ENCODE results near the gene SOWAHC. TPM values are rescaled to one million over a fixed set of nuclear protein-coding genes. Genes with fewer than 3 reads are reported as not detected.
A peak's percentile ranks its signal among the peaks of the same experiment; 100 is the strongest.

The SOWAHC gene
- total RNA-seq, 1 donor from 2014 or later = 5.7 TPM

DNA sequence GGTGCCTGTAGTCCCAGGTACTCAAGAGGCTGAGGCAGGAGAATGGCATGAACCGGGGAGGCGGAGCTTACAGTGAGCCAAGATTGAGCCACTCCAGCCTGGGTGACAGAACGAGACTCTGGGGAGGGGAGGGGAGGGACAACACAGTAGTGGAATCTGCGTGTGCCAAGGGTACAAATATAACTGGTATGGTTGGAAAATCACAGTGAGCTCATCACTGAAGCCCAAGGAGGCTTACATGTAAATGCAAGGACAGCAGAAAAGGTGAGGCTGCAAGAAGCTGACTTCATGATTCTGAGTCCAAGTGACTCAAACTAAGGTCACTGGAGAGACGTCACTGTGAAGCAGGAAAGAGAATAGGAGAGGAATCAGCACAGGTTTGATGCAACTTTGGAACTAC lies 9.6 kb upstream of the SOWAHC start:
- Mint-ChIP-seq H3K36me3 (peaks cover 31% of the 10 kb centered on the region), H3K27me3 (ENCODE audit: insufficient read depth, low read depth) (no peaks in the 10 kb centered on the region), H3K4me3 (no peak overlapping the region), H3K4me1 (peaks cover 31% of the 10 kb centered on the region), H3K9me3 (peaks cover 11% of the 10 kb centered on the region), H3K27ac (no peak overlapping the region)
- H3K36me3 ChIP-seq = no peaks in the 10 kb centered on the region
- no peak overlapping the region for H3K4me2 ChIP-seq
- H3K9ac ChIP-seq = no peak overlapping the region
- peaks cover 19% of the 10 kb centered on the region for H3K4me1 ChIP-seq
- no peaks in the 10 kb centered on the region for H3K9me3 ChIP-seq (ENCODE audit: low read depth)
- no peak overlapping the region for H3K27ac ChIP-seq
- H3K4me3 ChIP-seq = no peak overlapping the region
- H3F3A ChIP-seq (ENCODE audit: low read depth) = peaks cover 16% of the 10 kb centered on the region
- peaks cover 58% of the 10 kb centered on the region for H4K20me1 ChIP-seq (ENCODE audit: low read depth)
- TF ChIP-seq, protein P1, sequence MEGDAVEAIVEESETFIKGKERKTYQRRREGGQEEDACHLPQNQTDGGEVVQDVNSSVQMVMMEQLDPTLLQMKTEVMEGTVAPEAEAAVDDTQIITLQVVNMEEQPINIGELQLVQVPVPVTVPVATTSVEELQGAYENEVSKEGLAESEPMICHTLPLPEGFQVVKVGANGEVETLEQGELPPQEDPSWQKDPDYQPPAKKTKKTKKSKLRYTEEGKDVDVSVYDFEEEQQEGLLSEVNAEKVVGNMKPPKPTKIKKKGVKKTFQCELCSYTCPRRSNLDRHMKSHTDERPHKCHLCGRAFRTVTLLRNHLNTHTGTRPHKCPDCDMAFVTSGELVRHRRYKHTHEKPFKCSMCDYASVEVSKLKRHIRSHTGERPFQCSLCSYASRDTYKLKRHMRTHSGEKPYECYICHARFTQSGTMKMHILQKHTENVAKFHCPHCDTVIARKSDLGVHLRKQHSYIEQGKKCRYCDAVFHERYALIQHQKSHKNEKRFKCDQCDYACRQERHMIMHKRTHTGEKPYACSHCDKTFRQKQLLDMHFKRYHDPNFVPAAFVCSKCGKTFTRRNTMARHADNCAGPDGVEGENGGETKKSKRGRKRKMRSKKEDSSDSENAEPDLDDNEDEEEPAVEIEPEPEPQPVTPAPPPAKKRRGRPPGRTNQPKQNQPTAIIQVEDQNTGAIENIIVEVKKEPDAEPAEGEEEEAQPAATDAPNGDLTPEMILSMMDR (IDR thresholded peaks at IDR 0.05) = no peak
- TF ChIP-seq EZH2phosphoT487 (IDR thresholded peaks at IDR 0.05) (no peak), EZH2 (IDR thresholded peaks at IDR 0.05) (no peak)
- peaks cover 100% of the 10 kb centered on the region for H3K79me2 ChIP-seq (ENCODE audit: low read depth)
- DNase-seq (ENCODE audit: low spot score) = no peak
- no peaks in the 10 kb centered on the region for H3K27me3 ChIP-seq
- no peak overlapping the region for H2AFZ ChIP-seq (replicated peaks)

DNA sequence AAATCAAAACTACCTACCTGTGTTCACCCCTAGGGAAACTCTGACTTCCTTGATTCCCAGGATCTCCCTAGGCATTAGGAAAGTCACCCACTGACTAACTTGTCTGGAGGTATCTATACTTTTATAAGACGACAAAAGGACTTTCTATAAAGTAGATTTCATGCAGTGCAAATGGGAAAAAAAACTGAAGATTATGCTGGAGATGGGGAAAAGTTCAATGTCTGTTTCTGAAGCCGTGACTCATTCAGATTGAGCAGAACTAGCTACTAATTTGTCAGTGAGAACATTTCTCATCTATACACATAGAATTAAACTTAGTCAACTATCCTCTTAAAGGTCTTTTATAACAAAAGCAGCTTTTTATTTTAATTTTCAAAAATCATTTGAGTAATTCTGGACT lies 6.4 kb upstream of the SOWAHC start:
- Mint-ChIP-seq H3K4me3 (no peak overlapping the region), H3K27ac (no peak overlapping the region), H3K4me1 (peaks cover 39% of the 10 kb centered on the region), H3K9me3 (peaks cover 7% of the 10 kb centered on the region), H3K27me3 (ENCODE audit: insufficient read depth, low read depth) (no peaks in the 10 kb centered on the region), H3K36me3 (peaks cover 30% of the 10 kb centered on the region)
- Histone ChIP-seq H3F3A (ENCODE audit: low read depth) (peaks cover 3% of the 10 kb centered on the region), H4K20me1 (ENCODE audit: low read depth) (peaks cover 50% of the 10 kb centered on the region), H3K79me2 (ENCODE audit: low read depth) (peaks cover 100% of the 10 kb centered on the region), H3K4me2 (no peak overlapping the region), H3K36me3 (no peaks in the 10 kb centered on the region), H3K4me1 (peaks cover 13% of the 10 kb centered on the region), H3K9ac (no peak overlapping the region), H3K27me3 (no peaks in the 10 kb centered on the region), H3K27ac (no peak overlapping the region), H3K9me3 (ENCODE audit: low read depth) (no peaks in the 10 kb centered on the region), H3K4me3 (no peak overlapping the region), H2AFZ (replicated peaks) (no peak overlapping the region)
- no peak for DNase-seq (ENCODE audit: low spot score)
- TF ChIP-seq EZH2phosphoT487 (IDR thresholded peaks at IDR 0.05) (no peak), EZH2 (IDR thresholded peaks at IDR 0.05) (no peak)
- TF ChIP-seq, protein P1 (IDR thresholded peaks at IDR 0.05) = no peak

DNA sequence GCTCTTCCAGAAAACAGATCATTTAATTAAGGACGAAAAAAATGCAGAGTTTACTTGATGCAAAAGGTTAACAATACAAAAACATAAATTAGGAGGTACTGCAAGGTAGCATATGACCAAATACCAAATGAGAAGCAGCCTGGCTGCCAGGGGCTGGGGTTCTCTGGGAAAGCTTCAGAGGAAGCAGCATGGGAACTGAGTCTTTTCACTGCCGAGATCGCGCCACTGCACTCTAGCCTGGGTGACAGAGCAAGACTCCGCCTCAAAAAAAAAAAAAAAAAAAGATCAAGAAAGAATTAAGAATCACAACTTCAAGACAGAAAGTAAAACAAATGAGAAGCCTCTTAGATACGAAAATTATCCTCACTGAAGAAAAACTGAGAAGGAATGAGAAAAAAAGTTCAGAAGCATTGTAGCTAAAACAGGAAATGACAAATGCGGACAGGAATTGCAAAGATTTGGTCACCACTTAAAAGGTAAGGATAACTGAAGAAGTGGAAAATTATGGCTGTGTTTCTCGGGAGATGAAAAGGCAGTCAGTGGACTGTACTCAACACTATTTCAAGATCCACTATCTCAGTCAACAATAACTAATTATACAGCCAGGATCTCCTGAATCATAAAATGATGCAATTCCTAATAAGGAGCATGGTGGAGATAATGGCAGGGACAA lies 4.7 kb upstream of the SOWAHC start:
- no peak for DNase-seq (ENCODE audit: low spot score)
- Mint-ChIP-seq H3K36me3 (peaks cover 27% of the 10 kb centered on the region), H3K27ac (peak overlapping the region; percentile 12), H3K4me1 (peaks cover 39% of the 10 kb centered on the region), H3K27me3 (ENCODE audit: insufficient read depth, low read depth) (peaks cover 2% of the 10 kb centered on the region), H3K9me3 (peaks cover 2% of the 10 kb centered on the region), H3K4me3 (no peak overlapping the region)
- H3K4me3 ChIP-seq = no peak overlapping the region
- H3K4me1 ChIP-seq = peaks cover 13% of the 10 kb centered on the region
- no peak overlapping the region for H2AFZ ChIP-seq (replicated peaks)
- TF ChIP-seq, protein P1 (IDR thresholded peaks at IDR 0.05) = no peak
- TF ChIP-seq EZH2phosphoT487 (IDR thresholded peaks at IDR 0.05) (no peak), EZH2 (IDR thresholded peaks at IDR 0.05) (no peak)
- no peaks in the 10 kb centered on the region for H3K9me3 ChIP-seq (ENCODE audit: low read depth)
- H3K4me2 ChIP-seq = peak overlapping the region; percentile 11
- peaks cover 2% of the 10 kb centered on the region for H3K27me3 ChIP-seq
- H4K20me1 ChIP-seq (ENCODE audit: low read depth) = peaks cover 49% of the 10 kb centered on the region
- peaks cover 15% of the 10 kb centered on the region for H3F3A ChIP-seq (ENCODE audit: low read depth)
- H3K27ac ChIP-seq = no peak overlapping the region
- peaks cover 89% of the 10 kb centered on the region for H3K79me2 ChIP-seq (ENCODE audit: low read depth)
- no peaks in the 10 kb centered on the region for H3K36me3 ChIP-seq
- no peak overlapping the region for H3K9ac ChIP-seq
